HEK293T (cell line): ENCODE measurements around the gene EEF2KMT.
"Not testable (repeated sequence)": the region's sequence is repeated elsewhere in the genome, so short reads cannot be mapped to it uniquely, and the experiment has no call there.

Experiments used
- CTCF ChIA-PET: fragments of 350-600 bp; formaldehyde crosslinking; extraction: SDS; loops from one replicate; lab custom pipeline; 2021; ENCODE audit warnings: antibody characterized with exemption, inconsistent platforms; lab: Yijun Ruan, JAX
- POLR2A ChIA-PET: fragments of 350-600 bp; formaldehyde crosslinking; extraction: SDS; loops from one replicate; lab custom pipeline; 2020; ENCODE audit warnings: antibody characterized with exemption, inconsistent platforms; lab: Yijun Ruan, JAX
- DNase-seq: peaks from one replicate; pipeline ENCODE4 v3.0.0; 2012; ENCODE audit warnings: mixed read lengths; ENCODE audit errors: extremely low spot score
- ARNT ChIP-seq: fragments of 450-650 bp; IDR thresholded peaks from 2 replicates; pipeline ENCODE4 v1.6.1; 2017; ENCODE audit warnings: mild to moderate bottlenecking
- BHLHE40 ChIP-seq: fragments of 450-650 bp; IDR thresholded peaks from 2 replicates; pipeline ENCODE4 v1.6.1; 2016; ENCODE audit warnings: mild to moderate bottlenecking, moderate library complexity, borderline replicate concordance
- CTBP1 ChIP-seq: fragments of 450-650 bp; IDR thresholded peaks from 2 replicates; pipeline ENCODE4 v1.6.1; 2016; ENCODE audit warnings: borderline replicate concordance
- ELF4 ChIP-seq: fragments of 450-650 bp; IDR thresholded peaks from 2 replicates; pipeline ENCODE4 v1.6.1; 2017; ENCODE audit warnings: antibody characterized with exemption
- FOXA1 ChIP-seq: fragments of 450-650 bp; IDR thresholded peaks from 2 replicates; pipeline ENCODE4 v1.6.1; 2016; ENCODE audit warnings: mild to moderate bottlenecking
- FOXK2 ChIP-seq: fragments of 450-650 bp; IDR thresholded peaks from 2 replicates; pipeline ENCODE4 v1.6.1; 2016; ENCODE audit warnings: mild to moderate bottlenecking
- HDGF ChIP-seq: fragments of 450-650 bp; IDR thresholded peaks from 2 replicates; pipeline ENCODE4 v1.6.1; 2017; ENCODE audit warnings: antibody characterized with exemption, borderline replicate concordance
- L3MBTL2 ChIP-seq: fragments of 450-650 bp; conservative IDR thresholded peaks from 2 replicates; pipeline ENCODE4 v1.6.1; 2016; ENCODE audit warnings: mild to moderate bottlenecking
- LEF1 ChIP-seq: fragments of 450-650 bp; IDR thresholded peaks from 2 replicates; pipeline ENCODE4 v1.6.1; 2017; ENCODE audit warnings: mild to moderate bottlenecking, borderline replicate concordance
- NFRKB ChIP-seq: fragments of 450-650 bp; IDR thresholded peaks from 2 replicates; pipeline ENCODE4 v1.6.1; 2016; ENCODE audit warnings: mild to moderate bottlenecking, moderate library complexity
- PKNOX1 ChIP-seq: fragments of 450-650 bp; IDR thresholded peaks from 2 replicates; pipeline ENCODE4 v1.6.1; 2016
- SP1 ChIP-seq: fragments of 450-650 bp; IDR thresholded peaks from 2 replicates; pipeline ENCODE4 v1.6.1; 2017
- SUZ12 ChIP-seq: fragments of 450-650 bp; IDR thresholded peaks from 2 replicates; pipeline ENCODE4 v1.6.1; 2016; ENCODE audit warnings: mild to moderate bottlenecking
- TARDBP ChIP-seq: fragments of 450-650 bp; IDR thresholded peaks from 2 replicates; pipeline ENCODE4 v1.6.1; 2016
- ZNF384 ChIP-seq: fragments of 450-650 bp; IDR thresholded peaks from 2 replicates; pipeline ENCODE4 v1.6.1; 2016

Gene EEF2KMT

DNA sequence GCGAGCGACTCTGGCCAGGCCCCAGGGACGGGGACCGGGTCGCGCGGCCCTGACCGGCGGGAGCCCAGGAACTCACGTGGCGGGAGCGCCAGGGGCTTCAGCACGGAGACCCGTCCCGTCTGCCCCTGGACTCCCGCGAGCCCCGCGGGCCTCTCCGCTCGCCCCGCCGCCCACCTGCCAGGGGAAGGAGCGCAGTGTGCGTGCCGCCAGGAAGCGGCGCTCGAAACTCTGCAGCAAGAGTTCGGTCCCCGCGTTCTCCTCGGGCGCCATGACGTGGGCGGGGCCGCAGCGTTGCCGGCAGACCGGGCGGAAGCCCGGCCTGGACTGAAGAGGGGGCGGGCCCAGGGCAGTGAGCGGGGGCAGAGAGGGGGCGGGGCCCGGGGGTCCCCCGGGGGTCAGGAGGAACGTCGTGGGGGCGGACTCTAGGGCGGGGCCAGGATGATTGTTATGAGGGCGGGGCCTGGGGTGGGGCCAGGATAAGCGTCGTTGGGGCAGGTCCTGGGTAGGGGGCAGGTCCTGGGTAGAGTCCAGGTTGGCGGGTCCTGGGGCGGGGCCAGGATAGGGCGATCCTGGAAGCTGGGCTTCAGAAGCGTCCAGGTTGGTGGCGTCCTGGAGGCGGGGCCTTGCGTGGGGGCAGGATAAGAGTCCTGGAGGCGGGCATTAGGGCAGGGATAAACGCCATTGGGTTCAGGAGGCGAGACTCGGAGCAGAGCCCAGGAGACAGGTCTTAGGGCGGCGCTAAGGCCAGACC is at the start of gene EEF2KMT:
EEF2KMT (minus strand) TSS at position 326 of the 751 bp plus-strand sequence; CDS start at position 270, 56 bp downstream.
- DNase-seq: peak; percentile 81
- POLR2A ChIA-PET: interaction anchor here (0.6 to 0.9 kb wide), 2 partner anchors 13 to 24 kb away, joined by 3 read pairs; no protein-coding TSS in a partner anchor
- CTCF ChIA-PET: interaction anchor here (1.2 kb wide), 1 partner anchor 13 kb away, joined by 5 read pairs; no protein-coding TSS in a partner anchor

DNA sequence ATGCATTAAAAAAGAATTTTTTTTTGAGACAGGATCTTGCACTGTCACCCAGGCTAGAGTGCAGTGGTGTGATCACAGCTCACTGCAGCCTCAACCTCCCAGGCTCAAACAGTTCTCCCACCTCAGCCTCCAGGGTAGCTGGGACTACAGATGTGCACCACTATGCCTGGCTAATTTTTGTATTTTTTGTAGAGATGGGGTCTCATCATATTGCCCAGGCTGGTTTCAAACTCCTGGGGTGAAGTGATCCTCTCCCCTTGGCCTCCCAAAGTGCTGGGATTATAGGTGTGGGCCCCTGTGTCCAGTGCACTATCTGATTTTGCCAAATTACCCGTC is 47.0 kb upstream of the EEF2KMT start:
- DNase-seq, CTCF ChIA-PET, POLR2A ChIA-PET: not testable (repeated sequence)

- no peak for DNase-seq
- CTCF ChIA-PET: no interaction called here
- POLR2A ChIA-PET: no interaction called here
- TF ChIP-seq HDGF: no peak
- no peak for TF ChIP-seq L3MBTL2
- no peak for TF ChIP-seq CTBP1
- TF ChIP-seq SP1: no peak
- no peak for TF ChIP-seq ARNT
- no peak for TF ChIP-seq ELF4
- no peak for TF ChIP-seq PKNOX1
- no peak for TF ChIP-seq TARDBP
- no peak for TF ChIP-seq NFRKB
- TF ChIP-seq FOXA1: no peak
- no peak for TF ChIP-seq ZNF384
- no peak for TF ChIP-seq LEF1
- no peak for TF ChIP-seq FOXK2
- no peak for TF ChIP-seq BHLHE40
- TF ChIP-seq SUZ12: no peak
These were observed 46.4 kb upstream of the EEF2KMT start for GRCh38 chr16:5143761-5144620.

- POLR2A ChIA-PET, DNase-seq, CTCF ChIA-PET: not testable (repeated sequence)
These were observed 42.6 kb upstream of the EEF2KMT start for GRCh38 chr16:5140151-5140550.

GRCh38 chr16:5134739-5135452 is 37.3 kb upstream of the EEF2KMT start:
- POLR2A ChIA-PET, DNase-seq, CTCF ChIA-PET: not testable (repeated sequence)

GRCh38 chr16:5132915-5133600 is 35.5 kb upstream of the EEF2KMT start:
- POLR2A ChIA-PET, CTCF ChIA-PET, DNase-seq: not testable (repeated sequence)

- CTCF ChIA-PET, DNase-seq, POLR2A ChIA-PET: not testable (repeated sequence)
These were observed 33.9 kb upstream of the EEF2KMT start for GRCh38 chr16:5131467-5132004.

GRCh38 chr16:5117300-5118087 is 19.9 kb upstream of the EEF2KMT start:
- POLR2A ChIA-PET, CTCF ChIA-PET: not testable (repeated sequence)
- DNase-seq: peak; percentile 7

DNA sequence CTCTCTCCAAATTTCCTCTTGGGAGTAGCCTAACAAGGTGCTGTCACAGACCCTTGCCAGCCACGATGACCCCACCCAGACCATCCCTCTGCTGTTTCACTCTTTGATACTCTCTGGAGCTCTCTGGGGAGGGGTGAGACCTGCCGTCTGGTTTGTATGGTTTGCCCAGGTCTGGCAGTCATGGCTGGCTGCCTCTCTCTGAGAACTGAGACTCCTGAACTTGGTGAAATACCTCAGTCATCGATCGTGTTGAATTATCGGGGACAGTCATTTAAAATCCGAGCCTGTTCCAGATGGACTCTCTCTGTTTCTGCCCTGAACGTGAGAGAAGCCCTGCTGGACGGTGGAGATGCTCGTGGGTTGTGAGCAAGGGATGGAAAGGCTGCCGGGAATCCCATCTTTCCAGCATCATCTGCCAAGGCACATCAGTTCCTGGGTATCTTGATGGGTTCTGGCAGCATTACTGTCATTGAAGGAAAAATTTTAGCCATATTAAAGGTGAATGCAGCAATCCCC is 19.2 kb upstream of the EEF2KMT start:
- DNase-seq: peak; percentile 2
- CTCF ChIA-PET, POLR2A ChIA-PET: not testable (repeated sequence)

DNA sequence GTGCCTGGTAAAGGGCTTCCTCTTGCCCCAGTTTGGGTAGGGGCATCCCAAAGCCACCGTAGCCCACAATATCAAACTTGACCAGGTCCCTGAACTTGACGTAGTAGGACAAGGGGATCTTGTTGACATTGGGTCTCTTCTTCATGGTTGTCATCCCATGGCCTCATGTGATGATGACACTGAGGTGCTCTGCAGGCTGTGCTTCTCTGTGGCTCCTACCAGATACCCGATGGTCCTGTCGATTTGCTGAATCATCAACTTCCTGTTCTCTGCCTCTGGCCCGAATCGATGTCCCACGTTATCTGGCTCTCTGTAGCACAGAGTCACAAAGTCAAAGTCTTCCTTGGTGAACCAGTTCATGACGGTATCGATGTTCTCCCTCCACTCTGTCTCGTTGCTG is 13.3 kb upstream of the EEF2KMT start:
- CTCF ChIA-PET, DNase-seq, POLR2A ChIA-PET: not testable (repeated sequence)
